ENCODE results near the gene STEAP1B. TPM values are rescaled to one million over a fixed set of nuclear protein-coding genes. Genes with fewer than 3 reads are reported as not detected.

STEAP1B gene
- total RNA-seq, 6 experiments from 2014 or later = 36.6 to 101 (median 92.6) TPM

- Mint-ChIP-seq H3K27ac (no peak overlapping the region), H3K27me3 (ENCODE audit: insufficient read depth) (no peaks in the 10 kb centered on the region), H3K4me3 (no peak overlapping the region), H3K36me3 (ENCODE audit: low read depth) (peaks cover 25% of the 10 kb centered on the region), H3K9me3 (no peaks in the 10 kb centered on the region), H3K4me1 (ENCODE audit: low read depth) (peaks cover 8% of the 10 kb centered on the region; the same call in 1 of the 2 replicates)
- DNase-seq = no peak
- TF ChIP-seq CTCF (IDR thresholded peaks at IDR 0.05) = no peak
Measured at GRCh38 chr7:22420973-22421635, 78.9 kb downstream of the STEAP1B start.

GRCh38 chr7:22420008-22420407, 80.0 kb downstream of the STEAP1B start:
- Mint-ChIP-seq H3K27me3 (ENCODE audit: insufficient read depth) (no peaks in the 10 kb centered on the region), H3K36me3 (ENCODE audit: low read depth) (peaks cover 25% of the 10 kb centered on the region), H3K27ac (no peak overlapping the region; the same call in 1 of the 2 replicates), H3K9me3 (no peaks in the 10 kb centered on the region), H3K4me3 (no peak overlapping the region), H3K4me1 (ENCODE audit: low read depth) (peaks cover 8% of the 10 kb centered on the region; the same call in 1 of the 2 replicates)
- TF ChIP-seq CTCF (IDR thresholded peaks at IDR 0.05) = no peak
- no peak for DNase-seq

GRCh38 chr7:22419488-22419887, 80.5 kb downstream of the STEAP1B start:
- Mint-ChIP-seq H3K27ac (no peak overlapping the region; the same call in 1 of the 2 replicates), H3K27me3 (ENCODE audit: insufficient read depth) (no peaks in the 10 kb centered on the region), H3K4me3 (no peak overlapping the region), H3K9me3 (no peaks in the 10 kb centered on the region), H3K36me3 (ENCODE audit: low read depth) (peaks cover 25% of the 10 kb centered on the region), H3K4me1 (ENCODE audit: low read depth) (peaks cover 8% of the 10 kb centered on the region; the same call in 1 of the 2 replicates)
- DNase-seq = no peak
- no peak for TF ChIP-seq CTCF (IDR thresholded peaks at IDR 0.05)

- no peak for TF ChIP-seq CTCF (IDR thresholded peaks at IDR 0.05)
Measured at GRCh38 chr7:22418251-22419046, 81.5 kb downstream of the STEAP1B start.

GRCh38 chr7:22417841-22418240, 82.1 kb downstream of the STEAP1B start:
- no peaks in the 10 kb centered on the region for H3K27me3 Mint-ChIP-seq (ENCODE audit: insufficient read depth)
- DNase-seq = no peak
- no peak overlapping the region for H3K4me3 Mint-ChIP-seq
- no peaks in the 10 kb centered on the region for H3K9me3 Mint-ChIP-seq
- TF ChIP-seq CTCF (IDR thresholded peaks at IDR 0.05) = no peak
- peaks cover 8% of the 10 kb centered on the region; the same call in 1 of the 2 replicates for H3K4me1 Mint-ChIP-seq (ENCODE audit: low read depth)
- peaks cover 25% of the 10 kb centered on the region for H3K36me3 Mint-ChIP-seq (ENCODE audit: low read depth)
- no peak overlapping the region for H3K27ac Mint-ChIP-seq

More at GRCh38 chr7:22418251-22419046, 81.5 kb downstream of the STEAP1B start:
- H3K4me3 Mint-ChIP-seq = no peak overlapping the region
- no peak overlapping the region for H3K27ac Mint-ChIP-seq
- H3K9me3 Mint-ChIP-seq = no peaks in the 10 kb centered on the region
- H3K27me3 Mint-ChIP-seq (ENCODE audit: insufficient read depth) = no peaks in the 10 kb centered on the region
- H3K4me1 Mint-ChIP-seq (ENCODE audit: low read depth) = peaks cover 8% of the 10 kb centered on the region; the same call in 1 of the 2 replicates
- no peak for DNase-seq
- peaks cover 25% of the 10 kb centered on the region for H3K36me3 Mint-ChIP-seq (ENCODE audit: low read depth)
